Neural progenitor cell (in vitro differentiated cells): ENCODE data around the gene CYB5RL. TPM values are rescaled to one million over a fixed set of nuclear protein-coding genes. Genes with fewer than 3 reads are reported as not detected.

Experiments used
- DNase-seq: peaks from one replicate; pipeline ENCODE4 v3.0.0-alpha.2; 2016; ENCODE audit warnings: low spot score
- H2AFZ ChIP-seq: fragments of 200-600 bp; sonication (generic); replicated peaks from 2 replicates; pipeline ENCODE4 v1.6.1; 2016; ENCODE audit warnings: antibody characterized with exemption
- H3F3A ChIP-seq: fragments of 200-600 bp; sonication (generic); 2 replicates; pipeline ENCODE4 v1.6.1; 2016; ENCODE audit warnings: antibody characterized with exemption, low read depth
- H3K27ac ChIP-seq: fragments of 200-600 bp; sonication (generic); 2 replicates; pipeline ENCODE4 v1.5.1; 2016; ENCODE audit warnings: mild to moderate bottlenecking
- H3K27me3 ChIP-seq: fragments of 200-600 bp; sonication (generic); 2 replicates; pipeline ENCODE4 v1.6.1; 2016; ENCODE audit warnings: mild to moderate bottlenecking, moderate library complexity
- H3K36me3 ChIP-seq: fragments of 200-600 bp; sonication (generic); 2 replicates; pipeline ENCODE4 v1.5.1; 2016
- H3K4me1 ChIP-seq: fragments of 200-600 bp; sonication (generic); 2 replicates; pipeline ENCODE4 v1.6.1; 2016; ENCODE audit warnings: mixed run types
- H3K4me2 ChIP-seq: fragments of 200-600 bp; sonication (generic); 2 replicates; pipeline ENCODE4 v1.6.1; 2016
- H3K4me3 ChIP-seq: fragments of 200-600 bp; sonication (generic); 2 replicates; pipeline ENCODE4 v1.5.1; 2016
- H3K79me2 ChIP-seq: fragments of 200-600 bp; sonication (generic); 2 replicates; pipeline ENCODE4 v1.6.1; 2016; ENCODE audit warnings: low read depth
- H3K9ac ChIP-seq: fragments of 200-600 bp; sonication (generic); 2 replicates; pipeline ENCODE4 v1.6.1; 2016
- H3K9me3 ChIP-seq: fragments of 200-600 bp; sonication (generic); 2 replicates; pipeline ENCODE4 v1.5.1; 2016; ENCODE audit warnings: low read depth
- H4K20me1 ChIP-seq: fragments of 200-600 bp; sonication (generic); 2 replicates; pipeline ENCODE4 v1.6.1; 2016; ENCODE audit warnings: low read depth
- H3K27ac Mint-ChIP-seq: 3 replicates; pipeline ENCODE4 v1.8.0; 2021; ENCODE audit warnings: mixed read lengths
- H3K27me3 Mint-ChIP-seq: 2 replicates; pipeline ENCODE4 v1.8.0; 2022; ENCODE audit warnings: low read depth, mild to moderate bottlenecking, inconsistent platforms, moderate library complexity, mixed read lengths; ENCODE audit not compliant: insufficient read depth
- H3K36me3 Mint-ChIP-seq: 3 replicates; pipeline ENCODE4 v1.8.0; 2021; ENCODE audit warnings: mixed read lengths
- H3K4me1 Mint-ChIP-seq: 3 replicates; pipeline ENCODE4 v1.8.0; 2021; ENCODE audit warnings: mixed read lengths
- H3K4me3 Mint-ChIP-seq: 3 replicates; pipeline ENCODE4 v1.8.0; 2021; ENCODE audit warnings: mild to moderate bottlenecking, moderate library complexity, mixed read lengths
- H3K9me3 Mint-ChIP-seq: 3 replicates; pipeline ENCODE4 v1.8.0; 2020; ENCODE audit warnings: mixed read lengths
- EZH2 ChIP-seq: fragments of 200-600 bp; sonication (generic); IDR thresholded peaks from 2 replicates; pipeline ENCODE4 v1.6.1; 2017; ENCODE audit warnings: antibody characterized with exemption, mild to moderate bottlenecking, moderate library complexity
- EZH2phosphoT487 ChIP-seq: fragments of 200-600 bp; sonication (generic); IDR thresholded peaks from 2 replicates; pipeline ENCODE4 v1.6.1; 2017; ENCODE audit warnings: antibody characterized with exemption
- total RNA-seq: library from RNA; depleted of rRNA; stranded (reverse); fragments of >200 nt; gene quantifications from 2 replicates; pipeline ENCODE4 v1.2.3, GENCODE V29; 2015; ENCODE audit warnings: low replicate concordance
- TF ChIP-seq, protein P1 (sequence below): fragments of 200-600 bp; sonication (generic); IDR thresholded peaks from 2 replicates; pipeline ENCODE4 v1.5.1; 2017; ENCODE audit warnings: antibody characterized with exemption, mild to moderate bottlenecking

CYB5RL gene
- total RNA-seq, 1 donor from 2014 or later, result 6.4 TPM

DNA sequence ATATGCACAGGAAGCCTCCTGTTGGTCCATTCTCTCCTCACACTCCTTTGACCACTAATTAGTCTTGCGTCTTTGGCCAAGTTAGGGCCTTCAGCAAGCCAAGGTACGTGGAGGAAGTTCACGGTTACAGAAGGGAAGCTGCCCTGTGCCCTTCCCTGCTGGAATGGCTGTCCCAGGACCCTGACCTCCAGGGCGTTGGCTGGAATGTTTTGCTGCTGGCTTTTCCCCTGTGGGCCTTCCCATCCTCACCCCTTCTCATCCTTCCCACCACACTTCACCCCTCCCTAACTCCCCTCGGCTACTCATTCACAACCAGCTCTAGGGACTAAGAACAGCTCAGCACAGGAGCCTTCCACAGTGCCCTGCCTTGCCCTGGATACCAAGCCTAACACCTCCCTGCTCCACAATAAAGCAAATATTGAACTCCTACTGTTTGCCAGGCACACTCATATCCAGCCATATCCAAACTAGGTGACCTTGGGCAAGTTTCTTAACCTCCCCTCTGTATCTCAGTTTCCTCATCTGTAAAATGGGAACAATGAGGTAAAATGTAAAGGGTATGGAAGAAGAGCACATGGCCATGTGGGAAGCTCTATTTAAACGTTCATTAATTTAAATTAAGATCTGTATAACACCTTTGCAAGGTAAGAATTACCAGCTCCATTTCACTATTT lies 38.2 kb downstream of the CYB5RL start:
- Histone ChIP-seq H3K9me3 (no peaks in the 10 kb centered on the region), H3K27me3 (no peaks in the 10 kb centered on the region), H3K4me3 (no peak overlapping the region), H3K79me2 (no peaks in the 10 kb centered on the region), H3K9ac (no peak overlapping the region), H3K4me2 (no peak overlapping the region), H3K36me3 (no peaks in the 10 kb centered on the region), H2AFZ (no peak overlapping the region), H3F3A (no peaks in the 10 kb centered on the region), H3K27ac (no peak overlapping the region), H3K4me1 (no peaks in the 10 kb centered on the region), H4K20me1 (no peaks in the 10 kb centered on the region)
- peaks cover 3% of the 10 kb centered on the region for H3K4me1 Mint-ChIP-seq
- peaks cover 3% of the 10 kb centered on the region for H3K36me3 Mint-ChIP-seq
- no peak for TF ChIP-seq EZH2
- TF ChIP-seq EZH2phosphoT487, result no peak
- TF ChIP-seq, protein P1, sequence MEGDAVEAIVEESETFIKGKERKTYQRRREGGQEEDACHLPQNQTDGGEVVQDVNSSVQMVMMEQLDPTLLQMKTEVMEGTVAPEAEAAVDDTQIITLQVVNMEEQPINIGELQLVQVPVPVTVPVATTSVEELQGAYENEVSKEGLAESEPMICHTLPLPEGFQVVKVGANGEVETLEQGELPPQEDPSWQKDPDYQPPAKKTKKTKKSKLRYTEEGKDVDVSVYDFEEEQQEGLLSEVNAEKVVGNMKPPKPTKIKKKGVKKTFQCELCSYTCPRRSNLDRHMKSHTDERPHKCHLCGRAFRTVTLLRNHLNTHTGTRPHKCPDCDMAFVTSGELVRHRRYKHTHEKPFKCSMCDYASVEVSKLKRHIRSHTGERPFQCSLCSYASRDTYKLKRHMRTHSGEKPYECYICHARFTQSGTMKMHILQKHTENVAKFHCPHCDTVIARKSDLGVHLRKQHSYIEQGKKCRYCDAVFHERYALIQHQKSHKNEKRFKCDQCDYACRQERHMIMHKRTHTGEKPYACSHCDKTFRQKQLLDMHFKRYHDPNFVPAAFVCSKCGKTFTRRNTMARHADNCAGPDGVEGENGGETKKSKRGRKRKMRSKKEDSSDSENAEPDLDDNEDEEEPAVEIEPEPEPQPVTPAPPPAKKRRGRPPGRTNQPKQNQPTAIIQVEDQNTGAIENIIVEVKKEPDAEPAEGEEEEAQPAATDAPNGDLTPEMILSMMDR, result no peak
- H3K27ac Mint-ChIP-seq, result no peak overlapping the region
- peaks cover 5% of the 10 kb centered on the region for H3K27me3 Mint-ChIP-seq
- DNase-seq, result no peak
- H3K9me3 Mint-ChIP-seq, result no peaks in the 10 kb centered on the region
- no peak overlapping the region for H3K4me3 Mint-ChIP-seq

DNA sequence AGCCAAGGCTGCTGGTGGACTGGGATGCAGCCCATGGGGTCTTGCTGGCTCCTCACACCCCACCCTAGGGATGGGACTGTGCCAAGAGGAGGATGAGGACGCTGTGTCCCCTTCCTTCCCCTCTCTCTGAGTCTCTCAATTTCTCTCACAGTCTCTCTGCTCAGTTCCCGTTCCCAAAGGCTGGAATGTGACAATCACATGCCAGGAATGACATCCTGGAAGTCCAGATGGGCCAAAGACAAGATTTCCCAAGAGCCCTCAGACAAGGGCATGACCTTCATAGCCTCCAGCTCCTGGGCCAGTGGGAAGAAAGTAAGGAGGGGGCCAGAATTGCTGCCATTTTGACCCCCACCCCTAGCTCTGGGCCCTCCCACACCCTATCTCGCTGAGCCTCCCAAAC lies 39.5 kb downstream of the CYB5RL start:
- H3K27me3 Mint-ChIP-seq, result peaks cover 5% of the 10 kb centered on the region
- DNase-seq, result no peak
- no peak overlapping the region for H3K27ac ChIP-seq
- no peaks in the 10 kb centered on the region for H4K20me1 ChIP-seq
- no peaks in the 10 kb centered on the region for H3K36me3 ChIP-seq
- H3K9ac ChIP-seq, result no peak overlapping the region
- no peaks in the 10 kb centered on the region for H3K4me1 ChIP-seq
- H3F3A ChIP-seq, result no peaks in the 10 kb centered on the region
- no peak overlapping the region for H3K4me2 ChIP-seq
- no peak overlapping the region for H3K27ac Mint-ChIP-seq
- H2AFZ ChIP-seq, result no peak overlapping the region
- no peak overlapping the region for H3K4me3 Mint-ChIP-seq
- no peaks in the 10 kb centered on the region for H3K9me3 ChIP-seq
- no peaks in the 10 kb centered on the region for H3K27me3 ChIP-seq
- H3K9me3 Mint-ChIP-seq, result no peaks in the 10 kb centered on the region
- peaks cover 3% of the 10 kb centered on the region for H3K36me3 Mint-ChIP-seq
- no peak for TF ChIP-seq EZH2
- TF ChIP-seq, protein P1, result no peak
- no peak for TF ChIP-seq EZH2phosphoT487
- peaks cover 3% of the 10 kb centered on the region for H3K4me1 Mint-ChIP-seq
- H3K79me2 ChIP-seq, result no peaks in the 10 kb centered on the region
- no peak overlapping the region for H3K4me3 ChIP-seq

DNA sequence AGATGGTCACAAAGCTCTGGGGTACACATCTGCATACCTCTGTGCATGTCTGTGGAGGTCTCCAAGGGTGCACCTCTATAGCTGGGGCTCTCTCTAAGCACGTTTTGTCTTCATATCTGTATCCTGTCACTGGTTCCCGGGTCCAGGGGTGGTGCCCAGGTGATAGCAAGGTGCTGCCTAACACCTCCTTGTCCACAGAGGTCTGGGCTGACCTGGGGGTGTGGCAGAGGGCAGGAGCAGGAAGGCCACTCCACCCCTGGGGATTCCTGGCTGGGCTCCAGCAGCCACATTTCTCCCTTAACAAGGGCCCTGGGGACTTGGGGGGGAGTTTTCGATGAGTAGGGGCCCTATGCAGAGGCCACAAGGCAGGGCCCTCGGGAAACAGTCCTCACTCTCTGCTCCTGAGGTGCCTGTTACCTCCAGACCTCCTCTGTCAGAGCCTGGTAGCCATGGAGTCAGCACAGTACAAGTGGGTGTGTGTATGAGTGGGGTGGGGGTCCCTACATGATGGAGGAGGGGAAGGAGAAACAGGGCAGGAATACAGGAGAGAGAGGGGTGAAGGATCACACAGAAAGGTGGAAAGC lies 40.0 kb downstream of the CYB5RL start:
- H3K4me3 ChIP-seq, result no peak overlapping the region
- TF ChIP-seq, protein P1, result no peak
- TF ChIP-seq EZH2phosphoT487 (no peak), EZH2 (no peak)
- no peaks in the 10 kb centered on the region for H3K9me3 ChIP-seq
- Mint-ChIP-seq H3K27ac (peak overlapping the region; percentile 19), H3K36me3 (peaks cover 3% of the 10 kb centered on the region), H3K27me3 (peaks cover 5% of the 10 kb centered on the region), H3K4me1 (peaks cover 3% of the 10 kb centered on the region), H3K4me3 (no peak overlapping the region), H3K9me3 (no peaks in the 10 kb centered on the region)
- H3F3A ChIP-seq, result no peaks in the 10 kb centered on the region
- no peak overlapping the region for H3K27ac ChIP-seq
- H3K4me2 ChIP-seq, result no peak overlapping the region
- no peak overlapping the region for H3K9ac ChIP-seq
- no peaks in the 10 kb centered on the region for H3K79me2 ChIP-seq
- H3K4me1 ChIP-seq, result no peaks in the 10 kb centered on the region
- no peak for DNase-seq
- no peak overlapping the region for H2AFZ ChIP-seq
- no peaks in the 10 kb centered on the region for H3K27me3 ChIP-seq
- no peaks in the 10 kb centered on the region for H3K36me3 ChIP-seq
- H4K20me1 ChIP-seq, result no peaks in the 10 kb centered on the region
